Measurements from ENCODE around the gene LBR. TPM values are rescaled to one million over a fixed set of nuclear protein-coding genes. Genes with fewer than 3 reads are reported as not detected.

Gene LBR
- total RNA-seq, 3 donors from 2014 or later (not counting 1 experiment from before 2014, with no cell fraction given), result 161 to 179 (median 178) TPM

DNA sequence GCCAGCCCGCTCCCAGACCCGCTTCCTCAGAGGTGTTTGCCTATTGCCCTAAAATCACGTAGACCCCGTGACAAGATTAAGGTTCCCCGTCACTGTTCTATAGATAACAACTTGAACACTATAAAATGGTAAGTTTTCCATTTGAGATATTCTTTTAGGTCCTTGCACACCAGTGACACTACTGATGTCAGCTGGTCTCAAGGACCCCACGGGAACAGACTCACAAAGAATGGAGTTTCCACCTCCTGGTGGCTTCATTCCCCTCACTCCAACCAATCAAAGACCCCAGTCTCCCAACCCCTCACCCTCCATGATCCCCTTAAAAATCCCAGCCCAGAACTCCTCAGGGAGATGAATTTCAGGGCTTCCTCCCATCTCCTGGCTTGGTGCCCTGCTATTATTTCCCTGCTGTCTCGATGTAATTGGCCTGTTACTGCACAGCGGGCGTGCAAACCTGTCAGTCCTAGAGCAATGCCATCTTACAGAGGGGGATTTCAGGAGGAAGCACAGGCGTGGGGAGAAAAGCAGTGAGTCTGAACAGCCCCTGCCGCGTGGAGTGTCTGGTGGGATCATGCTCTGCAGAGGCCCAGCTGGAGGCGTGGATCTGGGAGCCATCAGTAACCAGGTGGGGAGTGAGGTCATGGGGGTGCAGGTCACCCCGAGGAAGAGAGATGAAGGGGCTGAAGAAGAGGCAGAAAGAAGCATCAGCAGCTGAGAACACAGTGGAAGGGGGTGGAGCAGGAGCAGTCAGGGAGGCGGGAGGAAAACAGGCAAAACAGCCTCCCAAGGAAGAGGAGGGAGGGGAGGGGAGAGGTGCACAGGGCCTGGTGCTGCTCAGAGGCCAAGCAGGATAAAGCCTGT, 35.1 kb upstream of the LBR start:
- DNase-seq, result no peak
- Mint-ChIP-seq H3K4me1 (peaks cover 83 to 100% of the 10 kb centered on the region in 2 donors), H3K27me3 (ENCODE audit: low read depth in 2 of 2) (no peaks in the 10 kb centered on the region), H3K4me3 (peak overlapping the region; percentile 59), H3K36me3 (no peaks in the 10 kb centered on the region), H3K27ac (peak overlapping the region; percentile 92 to 96), H3K9me3 (no peaks in the 10 kb centered on the region)
- no peaks in the 10 kb centered on the region for H3K9me3 ChIP-seq (ENCODE audit: control insufficient read depth, insufficient read depth, low read length)
- TF ChIP-seq, protein P1, sequence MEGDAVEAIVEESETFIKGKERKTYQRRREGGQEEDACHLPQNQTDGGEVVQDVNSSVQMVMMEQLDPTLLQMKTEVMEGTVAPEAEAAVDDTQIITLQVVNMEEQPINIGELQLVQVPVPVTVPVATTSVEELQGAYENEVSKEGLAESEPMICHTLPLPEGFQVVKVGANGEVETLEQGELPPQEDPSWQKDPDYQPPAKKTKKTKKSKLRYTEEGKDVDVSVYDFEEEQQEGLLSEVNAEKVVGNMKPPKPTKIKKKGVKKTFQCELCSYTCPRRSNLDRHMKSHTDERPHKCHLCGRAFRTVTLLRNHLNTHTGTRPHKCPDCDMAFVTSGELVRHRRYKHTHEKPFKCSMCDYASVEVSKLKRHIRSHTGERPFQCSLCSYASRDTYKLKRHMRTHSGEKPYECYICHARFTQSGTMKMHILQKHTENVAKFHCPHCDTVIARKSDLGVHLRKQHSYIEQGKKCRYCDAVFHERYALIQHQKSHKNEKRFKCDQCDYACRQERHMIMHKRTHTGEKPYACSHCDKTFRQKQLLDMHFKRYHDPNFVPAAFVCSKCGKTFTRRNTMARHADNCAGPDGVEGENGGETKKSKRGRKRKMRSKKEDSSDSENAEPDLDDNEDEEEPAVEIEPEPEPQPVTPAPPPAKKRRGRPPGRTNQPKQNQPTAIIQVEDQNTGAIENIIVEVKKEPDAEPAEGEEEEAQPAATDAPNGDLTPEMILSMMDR (IDR thresholded peaks at IDR 0.05), result no peak
- intact Hi-C loops (cut with micrococcal nuclease), result loop anchor here (5.0 to 10.0 kb wide), 2 partner anchors 599 to 722 kb away; partner anchors contain the start of genes ACBD3 and H3-3A
- H3K27ac ChIP-seq (ENCODE audit: low read length), result no peak overlapping the region
- no peak for ATAC-seq
- WGBS (ENCODE audit: insufficient coverage), result 87% methylated on average over 15 of the region's 15 CpGs
- H3K36me3 ChIP-seq (ENCODE audit: control insufficient read depth, insufficient read depth, low read length), result no peaks in the 10 kb centered on the region
- H3K4me1 ChIP-seq (ENCODE audit: control insufficient read depth, insufficient read depth, low read length), result peaks cover 79% of the 10 kb centered on the region
- H3K4me3 ChIP-seq (ENCODE audit: low read length), result no peak overlapping the region
- no peaks in the 10 kb centered on the region for H3K27me3 ChIP-seq (ENCODE audit: control insufficient read depth, insufficient read depth, low read length)

DNA sequence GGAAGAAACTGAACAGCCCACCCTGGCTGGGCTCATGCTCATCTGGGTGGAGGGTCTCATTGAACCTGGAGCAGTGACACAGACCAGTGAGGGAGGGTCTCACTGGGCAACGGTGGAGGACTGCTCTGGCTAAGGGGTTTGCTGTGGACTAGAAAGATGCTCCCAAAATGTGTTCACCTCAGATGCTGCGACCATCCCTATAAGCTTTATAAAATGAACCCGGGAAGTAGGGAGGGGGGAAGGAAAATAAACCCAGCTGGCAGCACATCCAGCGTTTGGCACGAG, 34.5 kb upstream of the LBR start:
- 94% methylated on average over 5 of the region's 5 CpGs for WGBS (ENCODE audit: insufficient coverage)
- Histone ChIP-seq H3K9me3 (ENCODE audit: control insufficient read depth, insufficient read depth, low read length) (no peaks in the 10 kb centered on the region), H3K27ac (ENCODE audit: low read length) (peak overlapping the region; percentile 82), H3K4me1 (ENCODE audit: control insufficient read depth, insufficient read depth, low read length) (peaks cover 74% of the 10 kb centered on the region), H3K4me3 (ENCODE audit: low read length) (no peak overlapping the region), H3K27me3 (ENCODE audit: control insufficient read depth, insufficient read depth, low read length) (no peaks in the 10 kb centered on the region), H3K36me3 (ENCODE audit: control insufficient read depth, insufficient read depth, low read length) (no peaks in the 10 kb centered on the region)
- Mint-ChIP-seq H3K4me1 (peaks cover 78 to 96% of the 10 kb centered on the region in 2 donors), H3K27me3 (ENCODE audit: low read depth in 2 of 2) (no peaks in the 10 kb centered on the region), H3K36me3 (no peaks in the 10 kb centered on the region), H3K9me3 (no peaks in the 10 kb centered on the region), H3K4me3 (peak overlapping the region; percentile 59), H3K27ac (peak overlapping the region; percentile 92 to 96)
- DNase-seq, result no peak
- TF ChIP-seq, protein P1 (IDR thresholded peaks at IDR 0.05), result no peak
- intact Hi-C loops (cut with micrococcal nuclease), result loop anchor here (5.0 to 10.0 kb wide), 2 partner anchors 600 to 722 kb away; partner anchors contain the start of genes ACBD3 and H3-3A
- no peak for ATAC-seq

DNA sequence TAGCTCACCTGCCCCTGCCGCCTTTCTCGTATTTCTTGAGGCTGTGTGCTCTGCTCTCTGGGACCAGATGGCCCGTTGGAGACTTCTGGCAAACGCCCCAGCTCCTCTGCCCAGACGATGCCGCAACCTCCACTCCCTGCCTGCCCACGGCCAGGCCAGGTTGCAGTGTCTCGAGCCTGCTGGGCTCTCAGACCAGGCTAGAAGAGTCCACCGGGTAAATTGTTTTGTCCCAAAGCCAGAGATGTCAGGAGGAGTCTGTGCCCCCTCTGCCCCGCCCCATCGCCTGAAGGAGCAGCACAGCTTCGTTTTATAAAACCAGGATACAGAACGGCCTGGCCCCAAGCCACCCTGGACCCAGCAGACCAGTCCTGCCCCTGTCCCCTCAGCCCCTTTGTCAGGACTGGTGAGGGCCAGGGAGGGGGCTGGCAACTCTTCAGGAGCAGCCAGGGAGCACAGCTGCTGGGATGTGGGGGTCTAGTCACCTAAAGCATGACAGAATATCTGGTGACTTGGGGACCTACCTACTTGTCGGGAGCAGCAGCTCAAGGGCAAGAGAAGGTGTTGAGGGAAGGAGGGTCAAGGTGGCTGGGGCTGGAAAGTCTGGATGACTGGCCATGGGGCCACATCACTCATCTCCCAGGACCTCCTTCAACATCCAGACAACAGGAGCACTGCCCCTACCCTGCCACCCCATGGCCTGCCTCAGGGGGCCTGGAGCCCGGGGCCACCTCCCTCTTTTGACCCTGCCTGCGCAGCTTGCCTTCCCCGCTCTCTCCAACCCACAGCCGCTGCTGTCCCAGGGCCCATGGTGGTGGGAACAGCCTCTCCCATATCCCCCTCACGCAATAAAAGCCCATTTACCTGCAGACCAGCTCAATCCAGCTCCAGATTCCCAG, 33.9 kb upstream of the LBR start:
- Mint-ChIP-seq H3K27me3 (ENCODE audit: low read depth in 2 of 2) (no peaks in the 10 kb centered on the region), H3K4me3 (peak overlapping the region; percentile 81), H3K36me3 (no peaks in the 10 kb centered on the region), H3K9me3 (no peaks in the 10 kb centered on the region), H3K27ac (peak overlapping the region; percentile 92 to 96), H3K4me1 (peaks cover 76 to 94% of the 10 kb centered on the region in 2 donors)
- TF ChIP-seq, protein P1 (IDR thresholded peaks at IDR 0.05), result no peak
- ATAC-seq (no peak), DNase-seq (no peak)
- no peaks in the 10 kb centered on the region for H3K9me3 ChIP-seq (ENCODE audit: control insufficient read depth, insufficient read depth, low read length)
- H3K27me3 ChIP-seq (ENCODE audit: control insufficient read depth, insufficient read depth, low read length), result no peaks in the 10 kb centered on the region
- 89% methylated on average over 19 of the region's 19 CpGs for WGBS (ENCODE audit: insufficient coverage)
- H3K4me1 ChIP-seq (ENCODE audit: control insufficient read depth, insufficient read depth, low read length), result peaks cover 68% of the 10 kb centered on the region
- H3K27ac ChIP-seq (ENCODE audit: low read length), result peak overlapping the region; percentile 82
- no peaks in the 10 kb centered on the region for H3K36me3 ChIP-seq (ENCODE audit: control insufficient read depth, insufficient read depth, low read length)
- intact Hi-C loops (cut with micrococcal nuclease), result loop anchor here (5.0 to 10.0 kb wide), 2 partner anchors 601 to 723 kb away; partner anchors contain the start of genes ACBD3 and H3-3A
- H3K4me3 ChIP-seq (ENCODE audit: low read length), result no peak overlapping the region

Measured in natural killer cell (primary cell).